ENCODE measurements around the gene LAMB1.
"Not testable (repeated sequence)": the region's sequence is repeated elsewhere in the genome, so short reads cannot be mapped to it uniquely, and the experiment has no call there.

Gene LAMB1

DNA sequence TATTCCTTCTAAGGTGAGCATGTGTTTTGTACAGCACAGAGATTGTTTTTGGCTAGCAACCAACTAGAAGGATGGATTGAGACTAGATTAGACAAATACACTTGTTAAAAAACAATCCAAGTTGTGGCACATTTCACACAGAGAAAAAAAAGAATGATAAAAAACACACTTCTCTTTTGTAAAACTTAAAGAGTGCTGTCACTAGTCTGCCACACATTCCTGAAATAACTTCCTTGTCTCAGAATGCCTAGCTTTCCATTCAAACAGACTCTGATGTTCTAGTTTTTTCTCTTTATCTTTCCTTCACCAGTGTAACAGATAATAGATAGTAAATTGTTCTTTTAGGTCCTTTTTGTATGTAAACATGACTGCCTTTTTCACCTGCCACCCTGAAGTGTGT is 100.6 kb downstream of the LAMB1 start:
- no peak for DNase-seq (ENCODE audit: extremely low spot score)
- CTCF ChIA-PET, result interaction anchor here (1.5 to 2.3 kb wide), 3 partner anchors 10 to 24 kb away, joined by 3 to 7 read pairs (median 6); no protein-coding TSS in a partner anchor
- POLR2A ChIA-PET, result no interaction called here
- TF ChIP-seq CTCF (IDR thresholded peaks at IDR 0.05; ENCODE audit: control extremely low read depth, extremely low read depth, low read depth, missing control alignments), result no peak

GRCh38 chr7:107900496-107901015 is 102.4 kb downstream of the LAMB1 start:
- POLR2A ChIA-PET, result no interaction called here
- TF ChIP-seq CTCF (IDR thresholded peaks at IDR 0.05; ENCODE audit: control extremely low read depth, extremely low read depth, low read depth, missing control alignments), result no peak
- no peak for DNase-seq (ENCODE audit: extremely low spot score)
- CTCF ChIA-PET, result interaction anchor here (1.5 to 2.3 kb wide), 4 partner anchors 10 to 38 kb away, joined by 3 to 6 read pairs (median 5); partner anchors contain the start of gene DLD

GRCh38 chr7:107898997-107899594 is 103.9 kb downstream of the LAMB1 start:
- DNase-seq (ENCODE audit: extremely low spot score), result no peak
- no peak for TF ChIP-seq CTCF (IDR thresholded peaks at IDR 0.05; ENCODE audit: control extremely low read depth, extremely low read depth, low read depth, missing control alignments)
- ChIA-PET CTCF (interaction anchor here (0.7 to 1.7 kb wide), 2 partner anchors 10 to 24 kb away, joined by 3 read pairs; no protein-coding TSS in a partner anchor), POLR2A (no interaction called here)

- DNase-seq (ENCODE audit: extremely low spot score); POLR2A ChIA-PET: not testable (repeated sequence)
- CTCF ChIA-PET, result interaction anchor here (1.1 to 1.6 kb wide), 4 partner anchors 10 to 19 kb away, joined by 3 to 4 read pairs (median 3); no protein-coding TSS in a partner anchor
Measured at GRCh38 chr7:107892367-107892741, 110.6 kb downstream of the LAMB1 start.

GRCh38 chr7:107891636-107892366 is 111.2 kb downstream of the LAMB1 start:
- CTCF ChIA-PET, result interaction anchor here (1.2 kb wide), 1 partner anchor 20 kb away, joined by 3 read pairs; no protein-coding TSS in a partner anchor
- DNase-seq (ENCODE audit: extremely low spot score), result no peak
- TF ChIP-seq CTCF (IDR thresholded peaks at IDR 0.05; ENCODE audit: control extremely low read depth, extremely low read depth, low read depth, missing control alignments), result no peak
- POLR2A ChIA-PET, result no interaction called here

DNA sequence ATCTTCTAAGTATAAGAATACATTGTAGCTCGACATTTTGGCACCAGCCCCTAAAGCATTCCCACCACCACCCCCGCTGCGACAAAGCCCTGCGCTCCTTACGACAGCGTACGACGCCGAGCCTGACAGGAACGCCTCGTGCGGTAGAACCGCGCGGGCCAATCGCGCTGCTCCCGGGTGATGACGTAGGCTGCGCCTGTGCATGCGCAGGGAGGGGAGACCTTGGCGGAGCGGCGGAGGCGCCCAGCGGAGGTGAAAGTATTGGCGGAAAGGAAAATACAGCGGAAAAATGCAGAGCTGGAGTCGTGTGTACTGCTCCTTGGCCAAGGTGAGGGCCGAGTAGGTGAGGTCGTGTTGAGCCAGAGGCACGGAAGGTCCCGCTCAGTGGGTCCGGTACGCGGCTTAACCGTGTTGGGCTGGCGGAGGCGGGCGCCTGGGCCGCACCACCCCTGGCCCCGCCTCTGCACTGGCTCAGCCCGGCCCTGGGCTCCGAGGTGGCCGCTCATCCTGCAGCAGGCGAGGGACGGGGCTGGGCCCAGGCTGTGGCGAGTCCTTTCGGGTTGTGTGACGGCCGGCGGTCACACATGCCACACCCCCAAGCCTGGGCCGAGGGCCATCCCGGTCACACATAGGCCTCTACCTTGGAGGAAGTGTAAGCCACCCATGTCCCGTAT is 111.9 kb downstream of the LAMB1 start, which contains the start of gene DLD:
TSS of gene DLD (plus strand) at position 222 of the 674 bp plus-strand sequence. CDS start at position 290, 68 bp downstream.
- CTCF ChIA-PET, result interaction anchor here (0.6 to 4.3 kb wide), 6 partner anchors 10 to 255 kb away, joined by 3 to 39 read pairs (median 5); no protein-coding TSS in a partner anchor

More for the DNA sequence above, 111.9 kb downstream of the LAMB1 start, which contains the start of gene DLD:
- TF ChIP-seq CTCF (IDR thresholded peaks at IDR 0.05; ENCODE audit: control extremely low read depth, extremely low read depth, low read depth, missing control alignments), result no peak
- POLR2A ChIA-PET, result interaction anchor here (0.6 to 1.3 kb wide), 2 partner anchors 24 to 723 kb away, joined by 3 to 5 read pairs; no protein-coding TSS in a partner anchor
- DNase-seq (ENCODE audit: extremely low spot score), result peak; percentile 95

Data from GM10248 (cell line).